ENCODE results near the gene MAFG. TPM values are rescaled to one million over a fixed set of nuclear protein-coding genes. Genes with fewer than 3 reads are reported as not detected.

Gene MAFG
- total RNA-seq, 2 experiments from 2014 or later = 12.4 to 14.1 TPM

DNA sequence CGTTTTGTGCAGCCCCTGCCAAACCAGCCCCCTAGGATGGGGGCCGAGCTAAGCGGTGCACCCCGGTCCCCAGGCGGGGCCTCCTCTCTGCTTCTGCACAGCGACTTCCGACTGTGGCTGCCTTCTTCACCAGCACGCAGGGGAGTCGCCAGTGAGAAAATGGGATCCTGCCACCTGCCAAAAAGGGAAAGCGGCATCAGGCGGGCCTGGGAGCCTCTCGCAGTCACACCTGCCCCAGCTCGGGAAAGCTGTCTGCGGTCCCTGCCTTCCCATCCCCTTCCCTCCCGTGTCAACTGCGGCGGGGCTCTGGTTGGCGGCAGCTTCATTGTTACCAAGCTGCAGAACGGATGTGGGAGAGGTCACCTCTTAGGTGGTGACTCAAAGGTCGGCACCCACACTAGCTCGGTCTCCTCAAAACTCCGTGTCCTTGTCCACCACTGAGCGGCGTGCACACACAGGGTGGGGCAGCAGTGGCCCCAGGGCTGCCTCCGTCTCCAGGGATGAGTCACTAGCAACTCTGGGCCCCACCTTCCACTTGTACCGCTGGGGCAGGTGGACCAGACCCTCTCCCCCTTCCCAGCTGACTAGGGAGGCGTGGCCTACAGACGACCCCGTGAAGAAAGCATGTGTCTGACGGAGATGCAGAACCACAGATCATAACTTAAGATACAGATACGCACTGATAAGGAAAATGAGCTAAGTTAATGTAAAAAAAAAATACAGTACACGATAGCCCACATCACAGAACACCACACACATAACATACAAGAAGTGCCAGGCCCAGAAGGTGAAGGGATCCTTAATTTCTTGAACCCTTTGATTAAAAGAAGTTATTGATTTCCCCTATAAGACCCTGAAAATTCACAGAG lies 14.9 kb downstream of the MAFG start:
- DNase-seq (no peak), ATAC-seq (no peak)
- Mint-ChIP-seq H3K4me3 (no peak overlapping the region), H3K36me3 (ENCODE audit: low read depth) (peaks cover 22% of the 10 kb centered on the region), H3K27me3 (no peaks in the 10 kb centered on the region), H3K4me1 (ENCODE audit: low read depth) (peaks cover 24% of the 10 kb centered on the region), H3K9me3 (no peaks in the 10 kb centered on the region), H3K27ac (no peak overlapping the region)
- no peak for TF ChIP-seq CTCF (IDR thresholded peaks at IDR 0.05)
- POLR2A ChIA-PET = interaction anchor here (0.8 to 2.6 kb wide), 6 partner anchors 11 to 28 kb away, joined by 3 to 9 read pairs (median 3); partner anchors contain the start of genes MAFG and PYCR1
- CTCF ChIA-PET = interaction anchor here (0.9 to 1.9 kb wide), 3 partner anchors 12 to 43 kb away, joined by 3 to 4 read pairs (median 3); partner anchors contain the start of gene MAFG
- intact Hi-C loops (cut with micrococcal nuclease) = no loop called here

DNA sequence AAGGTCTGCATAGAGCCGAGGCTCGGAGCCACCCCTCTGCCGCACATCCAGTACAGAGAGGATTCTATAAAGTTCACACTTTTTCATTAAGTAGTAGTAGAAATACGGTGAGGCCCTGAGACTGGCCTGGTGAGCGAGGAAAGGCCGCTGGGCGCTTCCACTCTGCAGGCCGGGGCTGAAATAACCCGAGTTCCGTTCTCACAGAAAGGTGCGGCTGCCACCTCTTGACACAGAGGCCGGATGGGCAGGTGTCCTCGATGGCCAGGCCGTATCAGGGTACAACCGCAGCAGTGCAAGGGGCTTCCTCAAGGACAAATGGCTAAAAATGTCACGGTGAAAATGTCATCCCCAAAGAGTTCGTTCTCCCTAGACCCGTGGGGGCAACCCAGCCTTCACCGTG lies 15.6 kb downstream of the MAFG start:
- ATAC-seq (no peak), DNase-seq (no peak)
- Mint-ChIP-seq H3K9me3 (no peaks in the 10 kb centered on the region), H3K36me3 (ENCODE audit: low read depth) (peaks cover 19% of the 10 kb centered on the region), H3K27me3 (no peaks in the 10 kb centered on the region), H3K4me3 (peak overlapping the region; percentile 36), H3K4me1 (ENCODE audit: low read depth) (peaks cover 20% of the 10 kb centered on the region), H3K27ac (no peak overlapping the region)
- POLR2A ChIA-PET = interaction anchor here (0.8 to 1.2 kb wide), 2 partner anchors 13 to 16 kb away, joined by 3 read pairs; partner anchors contain the start of gene MAFG
- CTCF ChIA-PET = interaction anchor here (1.9 kb wide), 1 partner anchor 43 kb away, joined by 4 read pairs; no protein-coding TSS in a partner anchor
- no peak for TF ChIP-seq CTCF (IDR thresholded peaks at IDR 0.05)
- intact Hi-C loops (cut with micrococcal nuclease) = no loop called here

- ATAC-seq = peak; percentile 96
- TF ChIP-seq CTCF (IDR thresholded peaks at IDR 0.05) = no peak
- no peaks in the 10 kb centered on the region for H3K9me3 Mint-ChIP-seq
- DNase-seq = peak; percentile 94
- H3K27ac Mint-ChIP-seq = no peak within 1 kb of the TSS
- H3K4me3 Mint-ChIP-seq = peak within 1 kb of the TSS; percentile 84
- H3K4me1 Mint-ChIP-seq (ENCODE audit: low read depth) = peaks cover 16% of the 10 kb centered on the region
- CTCF ChIA-PET = no interaction called here
- POLR2A ChIA-PET = interaction anchor here (0.8 to 1.6 kb wide), 3 partner anchors 12 to 16 kb away, joined by 3 to 6 read pairs (median 6); partner anchors contain the start of gene MAFG
- peaks cover 17% of the 10 kb centered on the region for H3K36me3 Mint-ChIP-seq (ENCODE audit: low read depth)
- H3K27me3 Mint-ChIP-seq = no peaks in the 10 kb centered on the region
- intact Hi-C loops (cut with micrococcal nuclease) = no loop called here
These were observed 16.1 kb downstream of the MAFG start, which contains the start of gene PCYT2 for GRCh38 chr17:81911277-81911961. PCYT2 (minus strand) TSS chr17:81911399; CDS start chr17:81911355, 44 bp downstream.

GRCh38 chr17:81910840-81911276 lies 16.7 kb downstream of the MAFG start:
- H3K36me3 Mint-ChIP-seq (ENCODE audit: low read depth) = peaks cover 13% of the 10 kb centered on the region
- peak overlapping the region; percentile 84 for H3K4me3 Mint-ChIP-seq
- H3K4me1 Mint-ChIP-seq (ENCODE audit: low read depth) = peaks cover 12% of the 10 kb centered on the region
- no peak overlapping the region for H3K27ac Mint-ChIP-seq
- intact Hi-C loops (cut with micrococcal nuclease) = no loop called here
- DNase-seq (no peak), ATAC-seq (no peak)
- TF ChIP-seq CTCF (IDR thresholded peaks at IDR 0.05) = no peak
- ChIA-PET CTCF (no interaction called here), POLR2A (interaction anchor here (1.6 kb wide), 2 partner anchors 13 to 16 kb away, joined by 6 read pairs; partner anchors contain the start of gene MAFG)
- H3K9me3 Mint-ChIP-seq = no peaks in the 10 kb centered on the region
- H3K27me3 Mint-ChIP-seq = no peaks in the 10 kb centered on the region
